HepG2 (cell line): ENCODE measurements around the gene FGFR3. TPM values are rescaled to one million over a fixed set of nuclear protein-coding genes. Genes with fewer than 3 reads are reported as not detected.

Experiments
- BHLHE40 ChIP-seq: IDR thresholded peaks from 2 replicates; pipeline ENCODE4 v1.6.1; 2011; ENCODE audit warnings: low read length, improper control_type of control experiment
- IKZF4 ChIP-seq: sonication (generic); formaldehyde crosslinking; IDR thresholded peaks from 2 replicates; pipeline ENCODE4 v1.5.1; 2020; ENCODE audit warnings: borderline replicate concordance, mild to moderate bottlenecking, low read depth, missing genetic modification reagents; ENCODE audit errors: not compliant biosample characterization
- U2AF1 ChIP-seq: fragments of 200-400 bp; formaldehyde crosslinking; optimal IDR thresholded peaks from 2 replicates; pipeline ENCODE3; 2017; ENCODE audit warnings: mild to moderate bottlenecking, low read depth, low read length
- ZFX ChIP-seq: sonication (generic); formaldehyde crosslinking; IDR thresholded peaks from 2 replicates; pipeline ENCODE4 v1.4.0; 2020; ENCODE audit warnings: mild to moderate bottlenecking, low read depth, missing genetic modification reagents, moderate library complexity
- ZNF205 ChIP-seq: IDR thresholded peaks from 2 replicates; pipeline ENCODE4 v1.6.1; 2018; ENCODE audit warnings: missing biosample characterization, missing genetic modification reagents
- polyA plus RNA-seq, 8 experiments: library from polyadenylated mRNA; depleted of rRNA in 3 of 8; stranded (reverse) in 7 of 8; unstranded in 1 of 8; fragments of >200 nt; fragmentation: Illumina TruSeq in 4 of 8; extraction: Trizol in 4 of 8; gene quantifications; 2 replicates each; pipeline versions ENCODE4 v1.2.1 to v1.2.3, GENCODE V29; 2011 to 2016; ENCODE audit warnings: low read depth in 4 of 8, missing spikeins in 1 of 8, mixed read lengths in 1 of 8; ENCODE audit not compliant: insufficient read depth in 1 of 8
- total RNA-seq, 5 experiments: library from RNA; depleted of rRNA; stranded (reverse); fragments of >200 nt; fragmentation: Illumina TruSeq; extraction: Trizol; gene quantifications; 2 replicates each; pipeline ENCODE4 v1.2.3, GENCODE V29; 2016; ENCODE audit warnings: low read depth in 1 of 5
- TF ChIP-seq, protein P1 (sequence below): sonication (generic); formaldehyde crosslinking; IDR thresholded peaks from 2 replicates; pipeline ENCODE4 v1.4.0; 2020; ENCODE audit warnings: missing genetic modification reagents, borderline replicate concordance
- TF ChIP-seq, protein P2 (sequence below): sonication (generic); formaldehyde crosslinking; IDR thresholded peaks from 2 replicates; pipeline ENCODE4 v1.4.0; 2020; ENCODE audit warnings: missing genetic modification reagents

The FGFR3 gene
- total and polyA plus RNA-seq, 2 of the 13 experiments (the other 11 are each of a cell fraction or from before 2014, with no cell fraction given) = 103 to 109 TPM

- TF ChIP-seq, protein P1, sequence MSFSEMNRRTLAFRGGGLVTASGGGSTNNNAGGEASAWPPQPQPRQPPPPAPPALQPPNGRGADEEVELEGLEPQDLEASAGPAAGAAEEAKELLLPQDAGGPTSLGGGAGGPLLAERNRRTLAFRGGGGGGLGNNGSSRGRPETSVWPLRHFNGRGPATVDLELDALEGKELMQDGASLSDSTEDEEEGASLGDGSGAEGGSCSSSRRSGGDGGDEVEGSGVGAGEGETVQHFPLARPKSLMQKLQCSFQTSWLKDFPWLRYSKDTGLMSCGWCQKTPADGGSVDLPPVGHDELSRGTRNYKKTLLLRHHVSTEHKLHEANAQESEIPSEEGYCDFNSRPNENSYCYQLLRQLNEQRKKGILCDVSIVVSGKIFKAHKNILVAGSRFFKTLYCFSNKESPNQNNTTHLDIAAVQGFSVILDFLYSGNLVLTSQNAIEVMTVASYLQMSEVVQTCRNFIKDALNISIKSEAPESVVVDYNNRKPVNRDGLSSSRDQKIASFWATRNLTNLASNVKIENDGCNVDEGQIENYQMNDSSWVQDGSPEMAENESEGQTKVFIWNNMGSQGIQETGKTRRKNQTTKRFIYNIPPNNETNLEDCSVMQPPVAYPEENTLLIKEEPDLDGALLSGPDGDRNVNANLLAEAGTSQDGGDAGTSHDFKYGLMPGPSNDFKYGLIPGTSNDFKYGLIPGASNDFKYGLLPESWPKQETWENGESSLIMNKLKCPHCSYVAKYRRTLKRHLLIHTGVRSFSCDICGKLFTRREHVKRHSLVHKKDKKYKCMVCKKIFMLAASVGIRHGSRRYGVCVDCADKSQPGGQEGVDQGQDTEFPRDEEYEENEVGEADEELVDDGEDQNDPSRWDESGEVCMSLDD (CRISPR knock-in tag) = 0 out of 2 replicates have a peak, but pooled peaks have one; percentile 2
- TF ChIP-seq U2AF1 = no peak
- TF ChIP-seq, protein P2, sequence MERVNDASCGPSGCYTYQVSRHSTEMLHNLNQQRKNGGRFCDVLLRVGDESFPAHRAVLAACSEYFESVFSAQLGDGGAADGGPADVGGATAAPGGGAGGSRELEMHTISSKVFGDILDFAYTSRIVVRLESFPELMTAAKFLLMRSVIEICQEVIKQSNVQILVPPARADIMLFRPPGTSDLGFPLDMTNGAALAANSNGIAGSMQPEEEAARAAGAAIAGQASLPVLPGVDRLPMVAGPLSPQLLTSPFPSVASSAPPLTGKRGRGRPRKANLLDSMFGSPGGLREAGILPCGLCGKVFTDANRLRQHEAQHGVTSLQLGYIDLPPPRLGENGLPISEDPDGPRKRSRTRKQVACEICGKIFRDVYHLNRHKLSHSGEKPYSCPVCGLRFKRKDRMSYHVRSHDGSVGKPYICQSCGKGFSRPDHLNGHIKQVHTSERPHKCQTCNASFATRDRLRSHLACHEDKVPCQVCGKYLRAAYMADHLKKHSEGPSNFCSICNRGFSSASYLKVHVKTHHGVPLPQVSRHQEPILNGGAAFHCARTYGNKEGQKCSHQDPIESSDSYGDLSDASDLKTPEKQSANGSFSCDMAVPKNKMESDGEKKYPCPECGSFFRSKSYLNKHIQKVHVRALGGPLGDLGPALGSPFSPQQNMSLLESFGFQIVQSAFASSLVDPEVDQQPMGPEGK (CRISPR knock-in tag) = peak; percentile 86
- no peak for TF ChIP-seq ZNF205 (CRISPR knock-in tag)
- peak; percentile 16; the same call in 1 of the 2 replicates for TF ChIP-seq BHLHE40
- TF ChIP-seq ZFX (CRISPR knock-in tag) = peak; percentile 52; the same call in 1 of the 2 replicates
- no peak for TF ChIP-seq IKZF4 (CRISPR knock-in tag)
These were observed 21.4 kb upstream of the FGFR3 start (continued) for GRCh38 chr4:1771555-1772305.
